GM10248 (cell line): ENCODE results near the gene EXD3.
"Not testable (repeated sequence)": the region's sequence is repeated elsewhere in the genome, so short reads cannot be mapped to it uniquely, and the experiment has no call there.

Experiments
- CTCF ChIA-PET: fragments of 300-600 bp; sonication (Branson Sonifier 250); formaldehyde crosslinking; extraction: SDS; loops from one replicate; lab custom pipeline; 2021; ENCODE audit warnings: antibody characterized with exemption; lab: Yijun Ruan, JAX
- POLR2A ChIA-PET: fragments of 350-650 bp; sonication (Branson Sonifier 250); formaldehyde crosslinking; extraction: SDS; loops from one replicate; lab custom pipeline; 2020; ENCODE audit warnings: antibody characterized with exemption; lab: Yijun Ruan, JAX
- DNase-seq: peaks from one replicate; pipeline ENCODE4 v3.0.0; 2012; ENCODE audit errors: extremely low spot score
- TF ChIP-seq, protein P1 (sequence below): IDR thresholded peaks from 2 replicates; pipeline ENCODE4 v1.5.1; 2012; ENCODE audit warnings: mild to moderate bottlenecking, low read depth; ENCODE audit errors: extremely low read depth, missing control alignments, control extremely low read depth

The EXD3 gene

GRCh38 chr9:137383081-137383783 is 39.7 kb downstream of the EXD3 start:
- ChIA-PET CTCF (no interaction called here), POLR2A (no interaction called here)
- no peak for DNase-seq
- TF ChIP-seq, protein P1, sequence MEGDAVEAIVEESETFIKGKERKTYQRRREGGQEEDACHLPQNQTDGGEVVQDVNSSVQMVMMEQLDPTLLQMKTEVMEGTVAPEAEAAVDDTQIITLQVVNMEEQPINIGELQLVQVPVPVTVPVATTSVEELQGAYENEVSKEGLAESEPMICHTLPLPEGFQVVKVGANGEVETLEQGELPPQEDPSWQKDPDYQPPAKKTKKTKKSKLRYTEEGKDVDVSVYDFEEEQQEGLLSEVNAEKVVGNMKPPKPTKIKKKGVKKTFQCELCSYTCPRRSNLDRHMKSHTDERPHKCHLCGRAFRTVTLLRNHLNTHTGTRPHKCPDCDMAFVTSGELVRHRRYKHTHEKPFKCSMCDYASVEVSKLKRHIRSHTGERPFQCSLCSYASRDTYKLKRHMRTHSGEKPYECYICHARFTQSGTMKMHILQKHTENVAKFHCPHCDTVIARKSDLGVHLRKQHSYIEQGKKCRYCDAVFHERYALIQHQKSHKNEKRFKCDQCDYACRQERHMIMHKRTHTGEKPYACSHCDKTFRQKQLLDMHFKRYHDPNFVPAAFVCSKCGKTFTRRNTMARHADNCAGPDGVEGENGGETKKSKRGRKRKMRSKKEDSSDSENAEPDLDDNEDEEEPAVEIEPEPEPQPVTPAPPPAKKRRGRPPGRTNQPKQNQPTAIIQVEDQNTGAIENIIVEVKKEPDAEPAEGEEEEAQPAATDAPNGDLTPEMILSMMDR = no peak

DNA sequence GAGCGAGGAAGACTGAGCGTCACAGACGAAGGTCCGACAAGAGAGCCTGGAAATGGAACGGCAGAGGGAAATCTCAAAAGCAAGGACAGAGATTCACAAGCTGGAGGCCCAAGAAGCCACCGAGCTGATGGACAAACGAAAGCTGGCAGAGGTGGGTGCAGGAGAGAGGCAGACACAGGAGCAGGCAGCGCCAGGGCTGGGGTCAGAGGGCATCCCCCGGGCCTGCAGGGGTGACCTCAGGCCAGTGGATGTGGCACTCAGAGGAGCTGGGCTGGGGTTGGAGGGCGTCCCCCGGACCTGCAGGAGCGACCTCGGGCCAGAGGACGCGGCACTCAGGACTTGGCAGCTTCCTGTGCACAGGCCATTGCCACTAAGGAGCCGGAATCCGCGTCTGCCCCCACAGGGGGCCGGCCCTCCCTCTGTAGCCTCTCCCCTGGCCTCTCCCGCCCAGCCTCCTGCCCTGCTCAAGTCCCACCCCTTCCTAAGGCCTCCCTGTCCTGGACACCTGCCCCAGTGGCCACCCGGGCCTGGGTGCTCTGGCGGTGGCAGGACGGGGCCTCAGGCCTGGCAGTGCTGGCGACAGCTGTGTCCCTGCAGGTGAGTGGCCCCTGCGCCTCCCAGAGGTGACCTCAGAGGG is 40.4 kb downstream of the EXD3 start:
- ChIA-PET CTCF (no interaction called here), POLR2A (no interaction called here)
- TF ChIP-seq, protein P1 = no peak
- no peak for DNase-seq

DNA sequence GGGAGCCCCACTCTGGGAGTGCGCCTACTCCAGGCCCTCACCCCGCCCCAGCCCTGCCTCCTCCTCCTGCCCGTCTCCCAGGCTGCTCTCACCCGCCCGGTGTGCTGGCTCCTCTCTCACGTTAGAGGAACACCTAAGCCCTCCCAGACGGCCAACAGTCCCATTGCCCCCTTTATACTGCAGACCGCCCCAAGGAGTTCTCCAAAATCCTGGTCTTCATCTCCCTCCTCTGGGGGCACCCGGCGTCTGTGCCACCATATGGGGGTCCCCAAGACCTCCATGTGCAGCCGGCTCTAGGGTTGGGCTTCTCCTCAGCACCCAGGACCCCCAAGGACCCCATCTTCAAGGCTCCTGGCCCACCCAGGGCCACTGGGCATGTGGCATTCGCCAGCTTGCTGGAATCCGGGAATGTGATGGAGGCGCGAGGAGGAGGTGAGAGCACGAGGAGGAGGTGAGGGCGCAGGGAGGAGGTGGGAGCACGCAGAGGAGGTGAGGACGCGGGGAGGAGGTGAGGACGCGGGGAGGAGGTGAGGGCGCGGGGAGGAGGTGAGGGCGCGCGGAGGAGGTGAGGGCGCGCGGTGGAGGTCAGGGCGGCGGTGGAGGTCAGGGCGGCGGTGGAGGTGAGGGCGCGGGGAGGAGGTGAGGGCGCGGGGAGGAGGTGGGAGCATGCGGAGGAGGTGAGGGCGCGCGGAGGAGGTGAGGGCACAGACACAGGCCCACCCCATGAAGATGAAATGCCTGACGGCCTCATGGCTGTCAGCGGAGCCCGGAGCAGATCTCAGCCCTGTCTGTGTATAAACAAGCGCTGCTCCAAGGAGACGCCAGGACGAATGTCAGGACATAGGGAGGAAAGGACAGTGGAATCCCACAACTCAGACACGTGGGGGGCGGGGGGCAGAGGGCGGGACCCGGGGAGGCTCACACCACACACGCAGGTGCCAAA is 41.2 kb downstream of the EXD3 start:
- no peak for DNase-seq
- ChIA-PET POLR2A (no interaction called here), CTCF (no interaction called here)
- TF ChIP-seq, protein P1 = no peak

- no peak for DNase-seq
- ChIA-PET CTCF (no interaction called here), POLR2A (no interaction called here)
- TF ChIP-seq, protein P1 = no peak
Measured at GRCh38 chr9:137380606-137381005, 42.4 kb downstream of the EXD3 start.

DNA sequence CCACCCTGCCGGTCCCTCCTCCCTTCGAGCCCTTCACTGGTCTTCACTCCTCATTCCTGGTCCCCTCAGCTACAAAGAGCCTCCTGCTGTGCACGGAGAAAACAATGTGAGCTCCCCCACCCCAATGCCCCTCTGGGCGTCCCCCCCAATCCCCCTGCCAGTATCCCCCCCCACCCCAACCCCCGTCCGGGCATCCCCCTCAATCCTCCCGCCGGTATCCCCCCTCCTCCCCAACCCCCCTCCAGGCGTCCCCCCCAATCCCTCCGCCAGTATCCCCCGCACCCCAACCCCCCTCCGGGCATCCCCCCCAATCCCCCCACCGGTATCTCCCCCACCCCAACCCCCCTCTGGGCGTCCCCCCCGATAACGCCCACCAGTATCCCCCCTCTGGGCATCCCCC is 42.8 kb downstream of the EXD3 start:
- CTCF ChIA-PET = no interaction called here
- POLR2A ChIA-PET = no interaction called here
- TF ChIP-seq, protein P1 = no peak
- DNase-seq = no peak

DNA sequence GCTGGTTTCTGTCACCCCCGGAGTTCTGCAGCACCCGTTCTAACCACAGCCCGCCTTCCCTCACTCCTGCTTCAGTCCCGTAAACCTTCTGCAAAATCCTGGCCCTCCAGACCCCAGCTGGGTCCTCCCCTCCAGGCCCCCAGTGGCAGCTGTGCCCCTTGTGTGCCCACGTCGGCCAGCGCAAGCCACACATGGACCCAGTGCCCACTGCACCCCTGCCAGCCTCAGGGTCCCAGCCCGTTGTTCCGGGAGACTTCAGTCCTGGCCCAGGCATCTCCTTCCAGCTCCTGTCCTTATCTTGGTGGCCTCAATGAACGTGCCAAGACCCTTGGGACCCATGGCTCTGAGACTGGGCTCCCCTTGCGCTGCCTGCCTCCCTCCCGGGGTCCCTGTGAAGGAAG is 43.2 kb downstream of the EXD3 start:
- TF ChIP-seq, protein P1 = no peak
- DNase-seq = no peak
- CTCF ChIA-PET = no interaction called here
- POLR2A ChIA-PET = no interaction called here

GRCh38 chr9:137378688-137379410 is 44.1 kb downstream of the EXD3 start:
- POLR2A ChIA-PET, DNase-seq, CTCF ChIA-PET: not testable (repeated sequence)
